GM12873 (cell line): ENCODE measurements around the gene TUBB4B.

ENCODE experiments used
- CTCF ChIP-seq: IDR thresholded peaks from 2 replicates; pipeline ENCODE4 v1.5.1; 2012; ENCODE audit warnings: low read depth, mild to moderate bottlenecking, moderate library complexity, low read length, control low read depth; ENCODE audit not compliant: insufficient read depth; ENCODE audit errors: missing control alignments

Gene TUBB4B

GRCh38 chr9:137195525-137196220 lies 45.4 kb upstream of the TUBB4B start:
- TF ChIP-seq CTCF: no peak

- TF ChIP-seq CTCF: no peak
Measured at GRCh38 chr9:137198051-137198901, 42.8 kb upstream of the TUBB4B start.

- no peak for TF ChIP-seq CTCF
Measured at GRCh38 chr9:137198902-137199283, 42.2 kb upstream of the TUBB4B start.

GRCh38 chr9:137199411-137200121 lies 41.5 kb upstream of the TUBB4B start:
- no peak for TF ChIP-seq CTCF

GRCh38 chr9:137200311-137201204 lies 40.5 kb upstream of the TUBB4B start, which contains the start of gene TPRN:
Gene TPRN (minus strand): TSS chr9:137200741. CDS start chr9:137200711, 30 bp downstream.
- no peak for TF ChIP-seq CTCF

- TF ChIP-seq CTCF: no peak
Measured at GRCh38 chr9:137201205-137201868, 39.8 kb upstream of the TUBB4B start.
